NCI-H146 (cell line): Measurements from ENCODE around the gene GJB5.

Experiments
- DNase-seq: peaks from one replicate; lab custom pipeline; 2025; lab: John Stamatoyannopoulos, UW

GJB5 gene

GRCh38 chr1:34794790-34795180, 39.9 kb downstream of the GJB5 start:
- DNase-seq = no peak

DNA sequence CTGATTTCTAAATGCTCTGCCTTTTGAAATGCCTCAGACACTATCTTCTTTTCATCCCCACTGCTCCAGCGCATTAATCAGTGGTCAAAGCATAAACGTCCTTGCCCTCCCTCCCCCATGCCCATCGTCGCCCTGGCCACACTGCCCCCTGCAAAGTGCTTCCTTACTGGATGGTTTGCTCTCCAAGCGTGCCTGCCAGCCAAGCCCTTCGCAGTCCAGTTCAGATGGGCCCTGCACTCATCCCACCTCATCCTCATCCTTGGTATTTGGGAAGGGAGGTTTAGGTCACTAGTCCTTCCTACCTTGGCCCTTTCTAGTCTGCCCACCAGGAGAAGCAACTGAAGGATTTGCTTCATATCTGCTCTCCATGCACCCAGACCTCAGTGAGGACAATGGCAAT, 41.1 kb downstream of the GJB5 start:
- DNase-seq = no peak

DNA sequence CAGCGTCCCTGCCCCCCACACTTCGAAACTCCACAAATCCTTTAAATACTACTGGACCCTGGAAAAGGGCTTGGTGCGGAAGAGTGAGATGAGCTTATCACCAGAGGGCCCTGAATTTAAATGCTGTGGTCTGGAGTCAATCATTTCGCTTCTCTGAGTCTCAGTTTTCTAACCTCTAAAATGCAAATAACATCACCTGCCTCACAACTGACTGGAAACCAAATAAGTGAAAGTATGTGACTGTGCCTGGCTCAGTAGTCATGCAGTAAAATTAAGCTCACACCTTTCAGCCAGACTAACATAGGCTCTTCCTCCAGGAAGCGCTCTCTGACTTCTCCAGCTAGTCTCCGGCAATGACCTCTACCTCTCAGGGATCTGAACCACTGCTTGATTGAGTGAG, 42.1 kb downstream of the GJB5 start:
- no peak for DNase-seq

DNA sequence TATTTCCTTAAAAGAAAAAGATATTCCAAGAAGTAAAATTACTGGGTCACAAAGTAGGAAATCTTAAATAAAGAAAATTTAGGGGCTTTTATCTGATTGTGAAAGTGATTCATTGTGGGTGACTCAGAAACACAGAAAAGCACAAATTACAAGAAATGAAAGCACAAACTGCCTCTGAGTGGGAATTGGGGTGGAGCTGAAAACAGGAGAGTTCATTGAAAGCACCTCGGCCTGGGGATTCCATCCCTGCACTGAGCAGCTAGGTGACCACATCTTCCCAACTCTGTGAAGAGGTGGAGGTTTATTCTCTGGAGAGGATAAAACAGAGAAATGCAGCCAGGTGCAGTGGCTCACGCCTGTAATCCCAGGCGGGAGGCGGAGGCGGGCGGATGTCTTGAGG, 45.4 kb downstream of the GJB5 start:
- no peak for DNase-seq

GRCh38 chr1:34803770-34804169, 48.9 kb downstream of the GJB5 start:
- no peak for DNase-seq

DNA sequence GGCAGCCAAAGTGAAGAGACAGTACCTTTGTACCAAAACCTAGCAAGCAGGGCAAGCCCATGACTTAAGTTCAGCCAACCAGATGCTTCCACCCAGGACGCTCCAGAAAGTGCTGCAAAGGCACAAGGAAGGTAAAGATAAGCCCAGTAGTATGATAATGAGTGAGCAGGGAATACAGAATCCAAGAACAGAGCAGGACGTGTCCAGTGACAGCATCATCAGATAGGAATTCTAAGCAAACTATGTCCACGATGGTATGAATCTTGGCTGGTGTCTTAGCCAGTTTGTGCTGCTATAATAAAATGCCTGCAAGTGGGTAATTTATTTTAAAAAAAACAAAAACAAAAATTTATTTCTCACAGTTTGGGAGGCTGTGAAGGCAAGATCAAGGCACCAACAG, 51.5 kb downstream of the GJB5 start:
- DNase-seq = no peak
